Fibroblast of mammary gland (primary cell): Measurements from ENCODE around the gene COPE.
A peak's percentile ranks its signal among the peaks of the same experiment; 100 is the strongest.

Source experiments
- DNase-seq: peaks from one replicate; pipeline ENCODE4 v3.0.0-alpha.2; 2010; ENCODE audit warnings: low read depth
- H3K4me3 ChIP-seq: 2 replicates; pipeline ENCODE4 v1.5.1; 2011; ENCODE audit warnings: low read depth, mild to moderate bottlenecking, low read length, moderate library complexity; ENCODE audit not compliant: control insufficient read depth
- CTCF ChIP-seq: conservative IDR thresholded peaks from 2 replicates; pipeline ENCODE4 v1.5.1; 2011; ENCODE audit warnings: low read depth, low read length, inconsistent platforms; ENCODE audit not compliant: control insufficient read depth, insufficient read depth

The COPE gene

GRCh38 chr19:18849838-18850400 lies 69.3 kb downstream of the COPE start:
- TF ChIP-seq CTCF = no peak
- H3K4me3 ChIP-seq = no peak overlapping the region
- DNase-seq = peak; percentile 29
